B cell (primary cell): ENCODE results near the gene PTRH1. TPM values are rescaled to one million over a fixed set of nuclear protein-coding genes. Genes with fewer than 3 reads are reported as not detected.

Source experiments
- ATAC-seq: fragments of 200-7000 bp; cut with Tn5 transposase; one replicate; pipeline ENCODE4 v1.10.0; 2021; ENCODE audit warnings: low read depth, mild to moderate bottlenecking, moderate number of reproducible peaks, moderate library complexity
- CTCF ChIA-PET: fragments of 350-600 bp; sonication (Branson Sonifier 250); formaldehyde crosslinking; loops from one replicate; lab custom pipeline; 2021; ENCODE audit warnings: antibody characterized with exemption, inconsistent platforms; lab: Charles Lee
- POLR2A ChIA-PET: fragments of 350-600 bp; sonication (Branson Sonifier 250); formaldehyde crosslinking; loops from one replicate; lab custom pipeline; 2021; ENCODE audit warnings: antibody characterized with exemption; lab: Charles Lee
- DNase-seq: peaks from one replicate; pipeline ENCODE4 v3.0.0; 2013
- H2AFZ ChIP-seq: 2 replicates; pipeline ENCODE4 v1.6.1; 2012; ENCODE audit warnings: mild to moderate bottlenecking, low read depth, low read length; ENCODE audit not compliant: insufficient read depth, poor library complexity, severe bottlenecking
- H3K27ac ChIP-seq, 2 donors: 1 replicate in 1 of 2; 2 replicates in 1 of 2; pipeline ENCODE4 v1.5.1; 2012 to 2013; ENCODE audit warnings: low read length in 2 of 2, mild to moderate bottlenecking in 2 of 2, moderate library complexity in 1 of 2
- H3K27me3 ChIP-seq, 4 experiments: fragments of 200-600 bp in 1 of 4; sonication (generic) in 1 of 4; replicated peaks in 1 of 4; 1 replicate in 2 of 4; 2 replicates in 2 of 4; pipeline versions ENCODE4 v1.6.1 to v1.7.0; 2013 to 2016; ENCODE audit warnings: low read length in 3 of 4, mild to moderate bottlenecking in 2 of 4, mixed read lengths in 1 of 4, moderate library complexity in 1 of 4; ENCODE audit not compliant: insufficient read depth in 4 of 4, control insufficient read depth in 3 of 4; ENCODE audit errors: control extremely low read depth in 1 of 4
- H3K36me3 ChIP-seq, 2 experiments: replicated peaks in 1 of 2; 1 replicate in 1 of 2; 2 replicates in 1 of 2; pipeline versions ENCODE4 v1.6.1 to v1.7.1; 2013; ENCODE audit warnings: low read length in 1 of 2; ENCODE audit not compliant: insufficient read depth in 2 of 2, control insufficient read depth in 1 of 2; ENCODE audit errors: control extremely low read depth in 1 of 2, extremely low read depth in 1 of 2
- H3K4me1 ChIP-seq, 2 donors: fragments of 200-600 bp in 1 of 2; sonication (generic) in 1 of 2; 1 replicate in 1 of 2; 2 replicates in 1 of 2; pipeline versions ENCODE4 v1.5.1 to v1.6.1; 2013 to 2017; ENCODE audit warnings: low read length in 2 of 2; ENCODE audit not compliant: control insufficient read depth in 2 of 2, insufficient read depth in 2 of 2
- H3K4me2 ChIP-seq: replicated peaks from 2 replicates; pipeline ENCODE3; 2012; ENCODE audit warnings: mild to moderate bottlenecking, low read depth, low read length; ENCODE audit not compliant: poor library complexity, severe bottlenecking
- H3K4me3 ChIP-seq, 5 experiments: fragments of 200-600 bp in 1 of 5; sonication (generic) in 1 of 5; 1 replicate in 3 of 5; 2 replicates in 2 of 5; pipeline versions ENCODE4 v1.5.1 to v1.7.0; 2011 to 2016; ENCODE audit warnings: low read length in 4 of 5, mild to moderate bottlenecking in 4 of 5, low read depth in 2 of 5, control low read depth in 1 of 5, moderate library complexity in 1 of 5; ENCODE audit not compliant: insufficient read depth in 1 of 5; ENCODE audit errors: control extremely low read depth in 1 of 5, extremely low read depth in 1 of 5
- H3K79me2 ChIP-seq: fragments of 200-600 bp; sonication (generic); one replicate; pipeline ENCODE4 v1.6.0; 2016; ENCODE audit warnings: low read length; ENCODE audit not compliant: control insufficient read depth, insufficient read depth
- H3K9ac ChIP-seq: fragments of 200-600 bp; sonication (generic); 2 replicates; pipeline ENCODE4 v1.6.1; 2017; ENCODE audit warnings: mild to moderate bottlenecking, low read length, moderate library complexity
- H3K9me3 ChIP-seq, 3 donors: one replicate each; pipeline versions ENCODE4 v1.6.1 to v1.7.1; 2013; ENCODE audit warnings: low read length in 2 of 3; ENCODE audit not compliant: control insufficient read depth in 2 of 3, insufficient read depth in 1 of 3; ENCODE audit errors: control extremely low read depth in 1 of 3
- H4K20me1 ChIP-seq: 2 replicates; pipeline ENCODE4 v1.6.0; 2012; ENCODE audit warnings: mild to moderate bottlenecking, low read length; ENCODE audit not compliant: insufficient read depth, control insufficient read depth, poor library complexity, severe bottlenecking
- H3K27ac Mint-ChIP-seq: one replicate; pipeline ENCODE4 v1.8.0; 2021; ENCODE audit warnings: mixed read lengths
- H3K27me3 Mint-ChIP-seq: one replicate; pipeline ENCODE4 v1.8.0; 2021; ENCODE audit warnings: mixed read lengths
- H3K4me1 Mint-ChIP-seq: one replicate; pipeline ENCODE4 v1.8.0; 2021; ENCODE audit warnings: mixed read lengths
- H3K4me3 Mint-ChIP-seq: one replicate; pipeline ENCODE4 v1.8.0; 2021; ENCODE audit warnings: mixed read lengths
- H3K9me3 Mint-ChIP-seq: one replicate; pipeline ENCODE4 v1.8.0; 2022; ENCODE audit warnings: mixed read lengths; ENCODE audit not compliant: insufficient read depth
- CTCF ChIP-seq: fragments of 200-600 bp; IDR thresholded peaks from one replicate; pipeline ENCODE4 v1.8.0; 2022; ENCODE audit warnings: antibody characterized with exemption, mild to moderate bottlenecking
- EZH2 ChIP-seq: IDR thresholded peaks from 2 replicates; pipeline ENCODE4 v1.6.1; 2012; ENCODE audit warnings: borderline replicate concordance, low read depth, mild to moderate bottlenecking, moderate library complexity, low read length; ENCODE audit not compliant: insufficient read depth, poor library complexity, severe bottlenecking
- WGBS: methylation state at CpG from one replicate; pipeline ENCODE4 v1.1.5; 2013; ENCODE audit warnings: missing lambda C conversion rate; ENCODE audit not compliant: insufficient coverage; 5-methylcytosine and 5-hydroxymethylcytosine counted together
- intact Hi-C: fragments of 100-400 bp; cut with micrococcal nuclease; formaldehyde crosslinking; loops from one replicate; pipeline ENCODE4 v1.10.0; 2022
- polyA plus RNA-seq: library from polyadenylated mRNA; depleted of rRNA; stranded (reverse); fragments of >200 nt; gene quantifications from 2 replicates; pipeline ENCODE4 v1.2.3, GENCODE V29; 2012
- total RNA-seq, 2 donors: library from RNA; stranded (reverse); fragments of 120-200 nt in 1 of 2; gene quantifications; 1 replicate in 1 of 2; 2 replicates in 1 of 2; pipeline versions ENCODE4 v1.2.3 to v1.2.4, GENCODE V29; 2013 to 2022

PTRH1 gene
- total and polyA plus RNA-seq, 2 donors (not counting 1 experiment from before 2014, with no cell fraction given) = 6.3 to 7.6 TPM

- POLR2A ChIA-PET = no interaction called here
- Histone ChIP-seq H3K4me3 (no peak overlapping the region), H3K27me3 (no peaks in the 10 kb centered on the region), H3K4me2 (no peak overlapping the region), H3K36me3 (no peaks in the 10 kb centered on the region), H4K20me1 (no peaks in the 10 kb centered on the region), H3K4me1 (peaks cover 3 to 11% of the 10 kb centered on the region in 2 donors), H2AFZ (no peak overlapping the region), H3K9ac (no peak overlapping the region), H3K27ac (no peak overlapping the region), H3K9me3 (no peaks in the 10 kb centered on the region), H3K79me2 (no peaks in the 10 kb centered on the region)
- WGBS = 98% methylated on average over 10 of the region's 10 CpGs
- Mint-ChIP-seq H3K27ac (no peak overlapping the region), H3K4me3 (no peak overlapping the region), H3K27me3 (no peaks in the 10 kb centered on the region), H3K9me3 (no peaks in the 10 kb centered on the region), H3K4me1 (peaks cover 18% of the 10 kb centered on the region)
- no peak for ATAC-seq
- no peak for DNase-seq
- TF ChIP-seq EZH2 (no peak), CTCF (no peak)
- CTCF ChIA-PET = no interaction called here
- intact Hi-C loops = no loop called here
Measured at GRCh38 chr9:127710204-127710783, 5.2 kb downstream of the PTRH1 start.

- Histone ChIP-seq H3K4me1 (peaks cover 0 to 6% of the 10 kb centered on the region in 2 donors), H3K9me3 (no peaks in the 10 kb centered on the region), H3K9ac (no peak overlapping the region), H3K4me2 (no peak overlapping the region), H3K79me2 (no peaks in the 10 kb centered on the region), H3K4me3 (no peak overlapping the region), H2AFZ (no peak overlapping the region), H3K27me3 (no peaks in the 10 kb centered on the region), H3K27ac (no peak overlapping the region), H4K20me1 (no peaks in the 10 kb centered on the region), H3K36me3 (no peaks in the 10 kb centered on the region)
- Mint-ChIP-seq H3K27me3 (no peaks in the 10 kb centered on the region), H3K4me3 (no peak overlapping the region), H3K9me3 (no peaks in the 10 kb centered on the region), H3K27ac (no peak overlapping the region), H3K4me1 (peaks cover 11% of the 10 kb centered on the region)
- ATAC-seq (no peak), DNase-seq (no peak)
- POLR2A ChIA-PET = no interaction called here
- 94% methylated on average over 8 of the region's 8 CpGs for WGBS
- intact Hi-C loops = no loop called here
- CTCF ChIA-PET = no interaction called here
- TF ChIP-seq CTCF (no peak), EZH2 (no peak)
Measured at GRCh38 chr9:127708952-127709587, 6.4 kb downstream of the PTRH1 start.
